ENCODE data around the gene TMEM126B.
"Not testable (repeated sequence)": the region's sequence is repeated elsewhere in the genome, so short reads cannot be mapped to it uniquely, and the experiment has no call there.

TMEM126B gene

GRCh38 chr11:85651118-85651517, 22.7 kb downstream of the TMEM126B start:
- no peak for DNase-seq

GRCh38 chr11:85652786-85653447, 24.5 kb downstream of the TMEM126B start:
- DNase-seq = no peak

GRCh38 chr11:85654343-85654742, 25.9 kb downstream of the TMEM126B start:
- not testable (repeated sequence) for DNase-seq

- no peak for DNase-seq
Measured at GRCh38 chr11:85656777-85657176, 28.4 kb downstream of the TMEM126B start.

GRCh38 chr11:85658180-85658579, 29.8 kb downstream of the TMEM126B start:
- DNase-seq = no peak

GRCh38 chr11:85661972-85662664, 33.7 kb downstream of the TMEM126B start:
- no peak for DNase-seq

- DNase-seq = peak; percentile 30
Measured at GRCh38 chr11:85663080-85663752, 34.8 kb downstream of the TMEM126B start.

- peak; percentile 92 for DNase-seq
Measured at GRCh38 chr11:85663753-85664614, 35.6 kb downstream of the TMEM126B start.

- peak; percentile 100 for DNase-seq
Measured at GRCh38 chr11:85664615-85665481, 36.5 kb downstream of the TMEM126B start, which contains the start of gene CREBZF. Gene CREBZF, minus strand, starts transcription at chr11:85665129. Its CDS starts 254 bp downstream, at chr11:85664875.

GRCh38 chr11:85665733-85666132, 37.3 kb downstream of the TMEM126B start:
- DNase-seq = no peak

GRCh38 chr11:85666687-85667086, 38.3 kb downstream of the TMEM126B start:
- no peak for DNase-seq

- DNase-seq = no peak
Measured at GRCh38 chr11:85668157-85668556, 39.8 kb downstream of the TMEM126B start.

- DNase-seq = not testable (repeated sequence)
Measured at GRCh38 chr11:85670949-85671663, 42.7 kb downstream of the TMEM126B start.

GRCh38 chr11:85672105-85672902, 43.9 kb downstream of the TMEM126B start:
- DNase-seq = no peak

- DNase-seq = no peak
Measured at GRCh38 chr11:85673393-85673792, 45.0 kb downstream of the TMEM126B start.

- DNase-seq = no peak
Measured at GRCh38 chr11:85679576-85679975, 51.2 kb downstream of the TMEM126B start.

- DNase-seq = no peak
Measured at GRCh38 chr11:85680897-85681296, 52.5 kb downstream of the TMEM126B start.

- DNase-seq = peak; percentile 82
Measured at GRCh38 chr11:85682330-85683305, 54.2 kb downstream of the TMEM126B start.
